ENCODE measurements around the gene C10orf90. TPM values are rescaled to one million over a fixed set of nuclear protein-coding genes. Genes with fewer than 3 reads are reported as not detected.

The C10orf90 gene
- total RNA-seq, 1 experiment from 2014 or later: 0.59 TPM

GRCh38 chr10:126502441-126502840, 168.1 kb downstream of the C10orf90 start:
- no peaks in the 10 kb centered on the region for H3K4me1 ChIP-seq (replicated peaks; ENCODE audit: insufficient read depth)
- DNase-seq: peak in 1 of 2 experiments; percentile 35
- no peaks in the 10 kb centered on the region for H3K36me3 ChIP-seq (ENCODE audit: low read depth)
- no peak for TF ChIP-seq EZH2 (IDR thresholded peaks at IDR 0.05; ENCODE audit: low read depth)
- no peak for TF ChIP-seq CTCF (conservative IDR thresholded peaks at IDR 0.05)
- ChIA-PET POLR2A (ENCODE audit: unreplicated experiment) (no interaction called here), CTCF (interaction anchor here (1.9 kb wide), 1 partner anchor 568 kb away, joined by 4 read pairs; no protein-coding TSS in a partner anchor)
- H4K20me1 ChIP-seq (ENCODE audit: insufficient read depth): no peaks in the 10 kb centered on the region
- no peaks in the 10 kb centered on the region for H3K9me2 ChIP-seq (ENCODE audit: insufficient read depth)
- H3F3A ChIP-seq (ENCODE audit: insufficient read depth, low read depth): no peaks in the 10 kb centered on the region
- H3K79me2 ChIP-seq (ENCODE audit: low read depth): no peaks in the 10 kb centered on the region
- no peak overlapping the region for H3K27ac ChIP-seq
- H2AFZ ChIP-seq: no peak overlapping the region
- H3K4me3 ChIP-seq: no peak overlapping the region
- intact Hi-C loops (cut with micrococcal nuclease; ENCODE audit: unreplicated experiment): loop anchor here (5.0 kb wide), 1 partner anchor 250 kb away; no protein-coding TSS in a partner anchor
- H3K9me3 ChIP-seq (ENCODE audit: insufficient read depth, low read depth): no peaks in the 10 kb centered on the region
- H3K4me2 ChIP-seq: no peak overlapping the region
- BruUV-seq (replicated peaks): no TSS peak
- H3K27me3 ChIP-seq (ENCODE audit: insufficient read depth, low read depth): no peaks in the 10 kb centered on the region

GRCh38 chr10:126501828-126502227, 168.7 kb downstream of the C10orf90 start:
- no peaks in the 10 kb centered on the region for H4K20me1 ChIP-seq (ENCODE audit: insufficient read depth)
- H3K9me2 ChIP-seq (ENCODE audit: insufficient read depth): no peaks in the 10 kb centered on the region
- H3F3A ChIP-seq (ENCODE audit: insufficient read depth, low read depth): no peaks in the 10 kb centered on the region
- H3K36me3 ChIP-seq (ENCODE audit: low read depth): no peaks in the 10 kb centered on the region
- H3K27ac ChIP-seq: no peak overlapping the region
- no peak for DNase-seq
- no peaks in the 10 kb centered on the region for H3K79me2 ChIP-seq (ENCODE audit: low read depth)
- H3K9me3 ChIP-seq (ENCODE audit: insufficient read depth, low read depth): no peaks in the 10 kb centered on the region
- CTCF ChIA-PET: no interaction called here
- intact Hi-C loops (cut with micrococcal nuclease; ENCODE audit: unreplicated experiment): loop anchor here (5.0 kb wide), 1 partner anchor 250 kb away; no protein-coding TSS in a partner anchor
- BruUV-seq (replicated peaks): no TSS peak
- H3K4me1 ChIP-seq (replicated peaks; ENCODE audit: insufficient read depth): no peaks in the 10 kb centered on the region
- POLR2A ChIA-PET (ENCODE audit: unreplicated experiment): no interaction called here
- no peak overlapping the region for H3K4me2 ChIP-seq
- H3K27me3 ChIP-seq (ENCODE audit: insufficient read depth, low read depth): no peaks in the 10 kb centered on the region
- no peak for TF ChIP-seq CTCF (conservative IDR thresholded peaks at IDR 0.05)
- TF ChIP-seq EZH2 (IDR thresholded peaks at IDR 0.05; ENCODE audit: low read depth): no peak
- no peak overlapping the region for H3K4me3 ChIP-seq
- H2AFZ ChIP-seq: no peak overlapping the region

- Histone ChIP-seq H2AFZ (no peak overlapping the region), H4K20me1 (ENCODE audit: insufficient read depth) (no peaks in the 10 kb centered on the region), H3K4me2 (no peak overlapping the region), H3K36me3 (ENCODE audit: low read depth) (no peaks in the 10 kb centered on the region), H3K27me3 (ENCODE audit: insufficient read depth, low read depth) (no peaks in the 10 kb centered on the region), H3K4me3 (no peak overlapping the region), H3F3A (ENCODE audit: insufficient read depth, low read depth) (no peaks in the 10 kb centered on the region), H3K79me2 (ENCODE audit: low read depth) (no peaks in the 10 kb centered on the region), H3K9me2 (ENCODE audit: insufficient read depth) (no peaks in the 10 kb centered on the region), H3K9me3 (ENCODE audit: insufficient read depth, low read depth) (no peaks in the 10 kb centered on the region), H3K27ac (no peak overlapping the region), H3K4me1 (replicated peaks; ENCODE audit: insufficient read depth) (no peaks in the 10 kb centered on the region)
- DNase-seq: no peak
- POLR2A ChIA-PET (ENCODE audit: unreplicated experiment): no interaction called here
- intact Hi-C loops (cut with micrococcal nuclease; ENCODE audit: unreplicated experiment): loop anchor here (5.0 kb wide), 1 partner anchor 249 kb away; no protein-coding TSS in a partner anchor
- CTCF ChIA-PET: interaction anchor here (0.6 kb wide), 1 partner anchor 523 kb away, joined by 3 read pairs; no protein-coding TSS in a partner anchor
- TF ChIP-seq CTCF (conservative IDR thresholded peaks at IDR 0.05) (no peak), EZH2 (IDR thresholded peaks at IDR 0.05; ENCODE audit: low read depth) (no peak)
- no TSS peak for BruUV-seq (replicated peaks)
These were observed 169.6 kb downstream of the C10orf90 start for GRCh38 chr10:126500866-126501265.

All from PC-9 (cell line).